ENCODE data around the gene THOP1. TPM values are rescaled to one million over a fixed set of nuclear protein-coding genes. Genes with fewer than 3 reads are reported as not detected.

The THOP1 gene
- total RNA-seq, 4 donors from 2014 or later, result 10.4 to 23.2 (median 21.5) TPM

GRCh38 chr19:2779121-2779740 lies 6.1 kb upstream of the THOP1 start:
- TF ChIP-seq, protein P1, sequence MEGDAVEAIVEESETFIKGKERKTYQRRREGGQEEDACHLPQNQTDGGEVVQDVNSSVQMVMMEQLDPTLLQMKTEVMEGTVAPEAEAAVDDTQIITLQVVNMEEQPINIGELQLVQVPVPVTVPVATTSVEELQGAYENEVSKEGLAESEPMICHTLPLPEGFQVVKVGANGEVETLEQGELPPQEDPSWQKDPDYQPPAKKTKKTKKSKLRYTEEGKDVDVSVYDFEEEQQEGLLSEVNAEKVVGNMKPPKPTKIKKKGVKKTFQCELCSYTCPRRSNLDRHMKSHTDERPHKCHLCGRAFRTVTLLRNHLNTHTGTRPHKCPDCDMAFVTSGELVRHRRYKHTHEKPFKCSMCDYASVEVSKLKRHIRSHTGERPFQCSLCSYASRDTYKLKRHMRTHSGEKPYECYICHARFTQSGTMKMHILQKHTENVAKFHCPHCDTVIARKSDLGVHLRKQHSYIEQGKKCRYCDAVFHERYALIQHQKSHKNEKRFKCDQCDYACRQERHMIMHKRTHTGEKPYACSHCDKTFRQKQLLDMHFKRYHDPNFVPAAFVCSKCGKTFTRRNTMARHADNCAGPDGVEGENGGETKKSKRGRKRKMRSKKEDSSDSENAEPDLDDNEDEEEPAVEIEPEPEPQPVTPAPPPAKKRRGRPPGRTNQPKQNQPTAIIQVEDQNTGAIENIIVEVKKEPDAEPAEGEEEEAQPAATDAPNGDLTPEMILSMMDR (IDR thresholded peaks at IDR 0.05; ENCODE audit: low read depth), result no peak

- TF ChIP-seq, protein P1 (IDR thresholded peaks at IDR 0.05; ENCODE audit: low read depth), result no peak
Observed at GRCh38 chr19:2780284-2780683, 5.0 kb upstream of the THOP1 start.

GRCh38 chr19:2782329-2782935 lies 2.9 kb upstream of the THOP1 start:
- TF ChIP-seq, protein P1 (IDR thresholded peaks at IDR 0.05; ENCODE audit: low read depth), result no peak

DNA sequence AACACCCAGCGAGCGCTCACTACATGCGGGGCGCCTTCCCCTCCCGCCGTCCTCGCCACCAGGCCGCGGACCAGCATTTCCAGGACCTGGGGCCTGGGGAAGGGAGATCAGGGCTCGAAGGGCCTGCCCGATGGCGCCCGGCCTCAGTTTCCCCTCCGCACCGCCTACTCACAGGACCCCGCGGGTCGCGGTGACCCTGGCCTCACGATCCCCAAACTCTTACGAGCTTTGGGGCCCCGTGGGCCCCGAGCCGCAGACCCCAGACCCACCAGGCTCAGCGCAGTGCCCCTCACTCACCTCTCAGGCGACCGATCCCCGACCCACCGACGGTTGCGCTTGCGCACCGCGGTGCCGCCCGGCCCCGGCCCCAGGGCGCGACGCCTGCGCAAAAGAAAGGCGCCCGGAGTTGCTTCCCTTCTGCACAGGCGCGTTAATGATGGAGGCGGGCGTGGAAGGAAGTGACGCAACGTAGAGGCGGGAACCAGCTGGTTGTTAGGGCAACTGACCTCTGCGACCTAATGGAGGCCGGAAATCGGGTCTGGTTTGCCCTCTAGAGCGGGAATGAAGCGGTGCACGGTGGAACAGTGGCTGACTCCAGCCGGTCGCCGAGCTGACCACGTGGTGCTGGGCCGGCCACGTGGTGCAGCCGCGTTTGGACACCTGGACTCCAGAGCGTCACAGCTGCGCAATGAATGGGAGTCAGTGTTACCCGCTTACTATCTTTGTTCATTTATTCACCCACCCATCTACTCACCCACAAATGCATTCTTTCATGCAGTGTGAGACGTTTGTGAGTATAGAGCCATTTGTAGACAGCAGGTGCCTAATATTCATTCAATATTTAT lies 2.1 kb upstream of the THOP1 start, which contains the start of gene SGTA:
TSS of gene SGTA (minus strand) at position 338 of the 845 bp plus-strand sequence. CDS start 14,205 bp downstream, outside the sequence.
- TF ChIP-seq, protein P1 (IDR thresholded peaks at IDR 0.05; ENCODE audit: low read depth), result no peak

DNA sequence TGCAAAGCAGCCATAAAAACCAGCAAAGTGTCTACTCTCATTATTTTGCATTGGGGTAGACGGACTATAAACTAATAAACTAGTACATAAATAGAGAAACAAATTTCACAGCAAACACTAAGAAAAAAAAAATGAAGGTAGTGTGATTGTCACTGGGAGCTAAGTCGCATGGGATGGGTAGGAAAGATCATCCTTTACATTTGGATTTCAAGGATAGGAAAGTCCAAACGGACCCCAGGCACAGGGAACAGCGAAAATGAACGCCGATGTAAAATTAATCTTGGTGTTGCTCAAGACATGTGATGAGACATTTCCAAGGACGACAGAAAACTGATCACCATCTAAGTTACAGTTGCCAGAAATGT lies 1.5 kb upstream of the THOP1 start:
- TF ChIP-seq, protein P1 (IDR thresholded peaks at IDR 0.05; ENCODE audit: low read depth), result no peak

- TF ChIP-seq, protein P1 (IDR thresholded peaks at IDR 0.05; ENCODE audit: low read depth), result no peak
Observed at GRCh38 chr19:2787115-2787514, 1.8 kb downstream of the THOP1 start.

DNA sequence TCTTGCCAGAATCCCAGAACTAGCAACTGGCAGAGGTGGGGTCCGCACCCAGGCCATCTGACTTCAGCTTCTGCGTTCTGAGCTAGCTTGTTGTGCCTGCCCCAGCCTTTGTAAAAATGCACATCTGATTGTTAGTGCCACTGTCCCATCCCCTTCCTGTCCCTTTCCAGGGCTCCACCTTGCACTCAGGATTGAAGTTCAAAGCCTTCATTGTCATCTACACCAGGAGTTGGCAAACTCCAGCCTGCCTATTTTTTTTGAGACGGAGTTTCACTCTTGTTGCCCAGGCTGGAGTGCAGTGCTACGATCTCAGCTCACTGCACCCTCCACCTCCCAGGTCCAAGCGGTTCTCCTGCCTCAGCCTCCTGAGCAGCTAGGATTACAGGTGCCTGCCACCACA lies 2.9 kb downstream of the THOP1 start:
- TF ChIP-seq, protein P1 (IDR thresholded peaks at IDR 0.05; ENCODE audit: low read depth), result no peak

Data from subcutaneous adipose tissue (tissue), 4 donors.